GM23338 (cell line): ENCODE measurements around the gene FAM83C.

ENCODE experiments used
- CREB1 ChIP-seq: fragments of 250-450 bp; sonication (Bioruptor Pico); IDR thresholded peaks from 2 replicates; pipeline ENCODE4 v1.5.0; 2020; ENCODE audit warnings: low read depth, mild to moderate bottlenecking, moderate library complexity
- CTCF ChIP-seq, 2 experiments: fragments of 200-600 bp in 1 of 2; sonication (generic) in 1 of 2; conservative IDR thresholded peaks; 2 replicates each; pipeline versions ENCODE4 v1.5.1 to v1.6.1; 2016 to 2017; ENCODE audit warnings: antibody characterized with exemption in 2 of 2, low read depth in 2 of 2, mild to moderate bottlenecking in 2 of 2, moderate library complexity in 1 of 2
- ETS1 ChIP-seq: IDR thresholded peaks from 2 replicates; pipeline ENCODE4 v1.6.1; 2016; ENCODE audit warnings: antibody characterized with exemption
- EZH2 ChIP-seq: fragments of 200-600 bp; sonication (generic); IDR thresholded peaks from one replicate; pipeline ENCODE4 v1.8.0; 2017; ENCODE audit warnings: antibody characterized with exemption, mild to moderate bottlenecking, low read depth; ENCODE audit not compliant: unreplicated experiment
- EZH2phosphoT487 ChIP-seq: fragments of 200-600 bp; sonication (generic); IDR thresholded peaks from one replicate; pipeline ENCODE4 v1.8.1; 2018; ENCODE audit warnings: antibody characterized with exemption; ENCODE audit not compliant: unreplicated experiment
- JUNB ChIP-seq: IDR thresholded peaks from one replicate; pipeline ENCODE4 v1.6.1; 2016; ENCODE audit warnings: antibody characterized with exemption; ENCODE audit not compliant: unreplicated experiment
- NANOG ChIP-seq: IDR thresholded peaks from 2 replicates; pipeline ENCODE4 v1.6.1; 2016; ENCODE audit warnings: antibody characterized with exemption, borderline replicate concordance
- POLR2AphosphoS5 ChIP-seq: IDR thresholded peaks from 2 replicates; pipeline ENCODE4 v1.6.1; 2016; ENCODE audit warnings: antibody characterized with exemption, low read depth
- REST ChIP-seq: IDR thresholded peaks from one replicate; pipeline ENCODE4 v1.6.1; 2018; ENCODE audit warnings: antibody characterized with exemption; ENCODE audit not compliant: unreplicated experiment
- STAT1 ChIP-seq: IDR thresholded peaks from one replicate; pipeline ENCODE4 v1.6.1; 2016; ENCODE audit warnings: antibody characterized with exemption; ENCODE audit not compliant: unreplicated experiment
- ZNF331 ChIP-seq: fragments of 250-450 bp; sonication (Bioruptor Pico); IDR thresholded peaks from 2 replicates; pipeline ENCODE4 v1.5.0; 2020; ENCODE audit warnings: low read depth, mild to moderate bottlenecking, moderate library complexity
- TF ChIP-seq, protein P1 (sequence below): fragments of 250-450 bp; sonication (Bioruptor Pico); IDR thresholded peaks from 2 replicates; pipeline ENCODE4 v1.5.0; 2020; ENCODE audit warnings: mild to moderate bottlenecking, moderate library complexity

DNA sequence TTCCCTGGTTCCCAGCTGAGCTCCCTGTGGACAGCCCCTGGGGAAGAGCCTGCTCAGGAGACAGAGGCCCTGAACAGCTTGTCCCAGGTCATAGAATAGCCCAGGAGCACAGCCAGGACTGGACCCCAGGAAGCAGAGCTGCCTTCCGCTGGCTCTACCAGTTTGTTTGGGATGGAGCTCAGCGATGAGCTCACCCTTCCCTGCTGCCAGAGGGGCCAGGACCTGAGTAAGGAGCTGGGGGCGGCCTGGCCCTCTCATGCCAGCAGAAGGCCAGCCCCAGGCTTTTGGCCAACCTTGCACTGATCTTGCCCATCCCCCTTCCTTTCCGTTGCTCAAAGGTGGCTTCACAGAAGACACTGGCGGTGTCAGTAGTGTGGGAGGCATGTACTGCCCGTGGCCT lies 31.8 kb downstream of the FAM83C start:
- TF ChIP-seq CREB1 (CRISPR knock-in tag) (no peak), CTCF (conservative IDR thresholded peaks at IDR 0.05; ENCODE audit: low read depth in 2 of 2) (no peak), EZH2phosphoT487 (no peak), POLR2AphosphoS5 (no peak), REST (no peak), EZH2 (no peak), NANOG (no peak), JUNB (no peak), STAT1 (no peak), ETS1 (no peak), ZNF331 (CRISPR knock-in tag) (no peak)
- TF ChIP-seq, protein P1, sequence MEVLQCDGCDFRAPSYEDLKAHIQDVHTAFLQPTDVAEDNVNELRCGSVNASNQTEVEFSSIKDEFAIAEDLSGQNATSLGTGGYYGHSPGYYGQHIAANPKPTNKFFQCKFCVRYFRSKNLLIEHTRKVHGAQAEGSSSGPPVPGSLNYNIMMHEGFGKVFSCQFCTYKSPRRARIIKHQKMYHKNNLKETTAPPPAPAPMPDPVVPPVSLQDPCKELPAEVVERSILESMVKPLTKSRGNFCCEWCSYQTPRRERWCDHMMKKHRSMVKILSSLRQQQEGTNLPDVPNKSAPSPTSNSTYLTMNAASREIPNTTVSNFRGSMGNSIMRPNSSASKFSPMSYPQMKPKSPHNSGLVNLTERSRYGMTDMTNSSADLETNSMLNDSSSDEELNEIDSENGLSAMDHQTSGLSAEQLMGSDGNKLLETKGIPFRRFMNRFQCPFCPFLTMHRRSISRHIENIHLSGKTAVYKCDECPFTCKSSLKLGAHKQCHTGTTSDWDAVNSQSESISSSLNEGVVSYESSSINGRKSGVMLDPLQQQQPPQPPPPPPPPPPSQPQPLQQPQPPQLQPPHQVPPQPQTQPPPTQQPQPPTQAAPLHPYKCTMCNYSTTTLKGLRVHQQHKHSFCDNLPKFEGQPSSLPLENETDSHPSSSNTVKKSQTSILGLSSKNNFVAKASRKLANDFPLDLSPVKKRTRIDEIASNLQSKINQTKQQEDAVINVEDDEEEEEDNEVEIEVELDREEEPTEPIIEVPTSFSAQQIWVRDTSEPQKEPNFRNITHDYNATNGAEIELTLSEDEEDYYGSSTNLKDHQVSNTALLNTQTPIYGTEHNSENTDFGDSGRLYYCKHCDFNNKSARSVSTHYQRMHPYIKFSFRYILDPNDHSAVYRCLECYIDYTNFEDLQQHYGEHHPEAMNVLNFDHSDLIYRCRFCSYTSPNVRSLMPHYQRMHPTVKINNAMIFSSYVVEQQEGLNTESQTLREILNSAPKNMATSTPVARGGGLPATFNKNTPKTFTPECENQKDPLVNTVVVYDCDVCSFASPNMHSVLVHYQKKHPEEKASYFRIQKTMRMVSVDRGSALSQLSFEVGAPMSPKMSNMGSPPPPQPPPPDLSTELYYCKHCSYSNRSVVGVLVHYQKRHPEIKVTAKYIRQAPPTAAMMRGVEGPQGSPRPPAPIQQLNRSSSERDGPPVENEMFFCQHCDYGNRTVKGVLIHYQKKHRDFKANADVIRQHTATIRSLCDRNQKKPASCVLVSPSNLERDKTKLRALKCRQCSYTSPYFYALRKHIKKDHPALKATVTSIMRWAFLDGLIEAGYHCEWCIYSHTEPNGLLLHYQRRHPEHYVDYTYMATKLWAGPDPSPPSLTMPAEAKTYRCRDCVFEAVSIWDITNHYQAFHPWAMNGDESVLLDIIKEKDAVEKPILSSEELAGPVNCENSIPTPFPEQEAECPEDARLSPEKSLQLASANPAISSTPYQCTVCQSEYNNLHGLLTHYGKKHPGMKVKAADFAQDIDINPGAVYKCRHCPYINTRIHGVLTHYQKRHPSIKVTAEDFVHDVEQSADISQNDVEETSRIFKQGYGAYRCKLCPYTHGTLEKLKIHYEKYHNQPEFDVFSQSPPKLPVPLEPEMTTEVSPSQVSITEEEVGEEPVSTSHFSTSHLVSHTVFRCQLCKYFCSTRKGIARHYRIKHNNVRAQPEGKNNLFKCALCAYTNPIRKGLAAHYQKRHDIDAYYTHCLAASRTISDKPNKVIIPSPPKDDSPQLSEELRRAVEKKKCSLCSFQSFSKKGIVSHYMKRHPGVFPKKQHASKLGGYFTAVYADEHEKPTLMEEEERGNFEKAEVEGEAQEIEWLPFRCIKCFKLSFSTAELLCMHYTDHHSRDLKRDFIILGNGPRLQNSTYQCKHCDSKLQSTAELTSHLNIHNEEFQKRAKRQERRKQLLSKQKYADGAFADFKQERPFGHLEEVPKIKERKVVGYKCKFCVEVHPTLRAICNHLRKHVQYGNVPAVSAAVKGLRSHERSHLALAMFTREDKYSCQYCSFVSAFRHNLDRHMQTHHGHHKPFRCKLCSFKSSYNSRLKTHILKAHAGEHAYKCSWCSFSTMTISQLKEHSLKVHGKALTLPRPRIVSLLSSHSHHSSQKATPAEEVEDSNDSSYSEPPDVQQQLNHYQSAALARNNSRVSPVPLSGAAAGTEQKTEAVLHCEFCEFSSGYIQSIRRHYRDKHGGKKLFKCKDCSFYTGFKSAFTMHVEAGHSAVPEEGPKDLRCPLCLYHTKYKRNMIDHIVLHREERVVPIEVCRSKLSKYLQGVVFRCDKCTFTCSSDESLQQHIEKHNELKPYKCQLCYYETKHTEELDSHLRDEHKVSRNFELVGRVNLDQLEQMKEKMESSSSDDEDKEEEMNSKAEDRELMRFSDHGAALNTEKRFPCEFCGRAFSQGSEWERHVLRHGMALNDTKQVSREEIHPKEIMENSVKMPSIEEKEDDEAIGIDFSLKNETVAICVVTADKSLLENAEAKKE (CRISPR knock-in tag) = no peak
